ENCODE data around the gene GAB1. TPM values are rescaled to one million over a fixed set of nuclear protein-coding genes. Genes with fewer than 3 reads are reported as not detected.

The GAB1 gene
- total and polyA plus RNA-seq, 3 experiments from 2014 or later, result 0.02 to 0.95 (median 0.15) TPM

DNA sequence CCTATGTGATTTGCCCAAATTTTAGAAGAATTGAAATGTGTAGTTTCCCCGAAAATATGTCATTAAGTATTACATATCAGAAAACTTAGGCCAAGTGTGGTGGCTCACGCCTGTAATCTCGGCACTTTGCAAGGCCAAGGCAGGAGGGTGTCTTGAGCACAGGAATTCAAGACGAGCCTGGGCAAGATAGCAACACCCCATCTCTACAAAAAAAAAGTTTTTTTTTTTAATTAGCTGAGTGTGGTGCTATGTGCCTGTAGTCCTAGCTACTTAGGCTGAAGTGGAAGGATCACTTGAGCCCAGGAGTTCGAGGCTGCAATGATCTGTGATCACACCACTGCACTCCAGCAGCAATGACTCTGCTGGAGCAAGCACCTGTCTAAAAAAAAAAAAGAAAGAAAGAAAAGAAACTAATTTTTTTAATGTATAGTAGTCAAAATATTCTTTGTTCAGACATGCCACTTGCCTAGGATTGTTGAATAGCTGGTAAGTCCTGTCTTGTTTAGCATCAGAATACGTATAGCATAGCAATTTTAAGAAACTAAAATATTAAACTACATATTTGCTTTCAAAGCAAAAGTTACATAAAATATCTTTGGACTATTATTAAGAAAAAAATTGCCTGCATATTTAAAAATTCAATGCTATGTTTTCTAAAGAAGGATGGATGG lies 40.1 kb upstream of the GAB1 start:
- Mint-ChIP-seq H3K36me3 (peaks cover 0 to 4% (median 0%) of the 10 kb centered on the region in 3 donors), H3K4me3 (no peak overlapping the region)
- POLR2A ChIA-PET, result no interaction called here

DNA sequence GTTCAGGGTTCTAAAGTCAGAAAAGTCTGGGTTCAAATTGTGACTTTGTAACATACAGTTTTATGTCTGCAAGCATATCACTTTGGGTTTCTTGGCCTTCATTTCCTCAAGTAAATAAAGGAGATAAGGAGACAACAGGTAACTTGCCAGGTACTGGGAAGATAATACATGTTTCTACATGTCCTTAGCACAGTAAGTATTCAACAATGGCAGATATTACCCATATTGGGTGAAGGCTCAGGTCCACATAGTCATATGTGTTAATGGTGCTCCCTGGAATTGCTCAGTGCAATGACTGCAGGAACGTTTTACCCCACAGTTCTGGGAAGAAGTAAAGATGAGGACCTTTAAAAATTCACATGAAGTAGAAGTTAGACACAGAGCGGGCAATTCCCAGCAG lies 35.8 kb upstream of the GAB1 start:
- no peak overlapping the region for H3K27ac Mint-ChIP-seq
- H3K9me3 Mint-ChIP-seq, result no peaks in the 10 kb centered on the region
- Histone ChIP-seq H3K36me3 (ENCODE audit: insufficient read depth, low read length) (no peaks in the 10 kb centered on the region), H3K4me1 (ENCODE audit: insufficient read depth, low read length) (no peaks in the 10 kb centered on the region), H3K4me3 (ENCODE audit: low read length) (no peak overlapping the region), H3K27me3 (ENCODE audit: insufficient read depth, low read length, poor library complexity, severe bottlenecking) (no peaks in the 10 kb centered on the region), H3K27ac (ENCODE audit: low read depth, low read length) (no peak overlapping the region), H3K9me3 (ENCODE audit: low read length) (no peaks in the 10 kb centered on the region)
- DNase-seq, result no peak
- ChIA-PET POLR2A (no interaction called here), CTCF (no interaction called here)
- H3K36me3 Mint-ChIP-seq, result peaks cover 0 to 4% (median 0%) of the 10 kb centered on the region in 3 donors
- no peak overlapping the region for H3K4me3 Mint-ChIP-seq
- H3K27me3 Mint-ChIP-seq, result peaks cover 5 to 19% of the 10 kb centered on the region in 2 donors
- no peaks in the 10 kb centered on the region for H3K4me1 Mint-ChIP-seq

More for the DNA sequence above, 40.1 kb upstream of the GAB1 start:
- Mint-ChIP-seq H3K27me3 (peaks cover 7 to 22% of the 10 kb centered on the region in 2 donors), H3K4me1 (no peaks in the 10 kb centered on the region), H3K9me3 (no peaks in the 10 kb centered on the region), H3K27ac (no peak overlapping the region)
- no peaks in the 10 kb centered on the region for H3K27me3 ChIP-seq (ENCODE audit: insufficient read depth, low read length, poor library complexity, severe bottlenecking)
- no peaks in the 10 kb centered on the region for H3K9me3 ChIP-seq (ENCODE audit: low read length)
- CTCF ChIA-PET, result no interaction called here
- no peaks in the 10 kb centered on the region for H3K36me3 ChIP-seq (ENCODE audit: insufficient read depth, low read length)
- H3K27ac ChIP-seq (ENCODE audit: low read depth, low read length), result no peak overlapping the region
- H3K4me3 ChIP-seq (ENCODE audit: low read length), result no peak overlapping the region
- no peak for DNase-seq
- no peaks in the 10 kb centered on the region for H3K4me1 ChIP-seq (ENCODE audit: insufficient read depth, low read length)

DNA sequence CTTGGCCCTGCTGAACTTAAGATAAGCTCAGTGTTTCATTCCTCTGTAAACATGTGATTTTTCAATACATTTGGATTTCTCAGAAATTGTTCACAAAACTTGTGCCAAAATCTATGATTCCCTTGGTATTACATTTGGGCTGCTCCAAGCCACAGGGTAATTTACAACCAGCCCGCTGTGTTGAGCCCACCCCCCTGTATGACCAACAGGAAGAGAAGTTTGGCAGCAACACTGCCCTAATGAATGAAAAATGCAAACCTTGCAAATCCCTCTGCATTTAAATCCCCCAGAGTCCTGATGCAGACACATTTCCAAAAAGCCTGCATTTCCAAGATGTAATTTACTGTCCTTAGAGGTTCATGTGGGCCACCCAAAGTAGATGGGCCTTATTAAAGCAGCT lies 34.1 kb upstream of the GAB1 start:
- Mint-ChIP-seq H3K36me3 (peaks cover 0 to 4% (median 0%) of the 10 kb centered on the region in 3 donors), H3K4me3 (no peak overlapping the region), H3K27ac (no peak overlapping the region), H3K9me3 (no peaks in the 10 kb centered on the region), H3K4me1 (no peaks in the 10 kb centered on the region), H3K27me3 (peaks cover 2 to 19% of the 10 kb centered on the region in 2 donors)
- Histone ChIP-seq H3K36me3 (ENCODE audit: insufficient read depth, low read length) (no peaks in the 10 kb centered on the region), H3K27ac (ENCODE audit: low read depth, low read length) (no peak overlapping the region), H3K4me3 (ENCODE audit: low read length) (no peak overlapping the region), H3K4me1 (ENCODE audit: insufficient read depth, low read length) (no peaks in the 10 kb centered on the region), H3K27me3 (ENCODE audit: insufficient read depth, low read length, poor library complexity, severe bottlenecking) (no peaks in the 10 kb centered on the region), H3K9me3 (ENCODE audit: low read length) (no peaks in the 10 kb centered on the region)
- DNase-seq, result no peak
- CTCF ChIA-PET, result no interaction called here
- POLR2A ChIA-PET, result no interaction called here

DNA sequence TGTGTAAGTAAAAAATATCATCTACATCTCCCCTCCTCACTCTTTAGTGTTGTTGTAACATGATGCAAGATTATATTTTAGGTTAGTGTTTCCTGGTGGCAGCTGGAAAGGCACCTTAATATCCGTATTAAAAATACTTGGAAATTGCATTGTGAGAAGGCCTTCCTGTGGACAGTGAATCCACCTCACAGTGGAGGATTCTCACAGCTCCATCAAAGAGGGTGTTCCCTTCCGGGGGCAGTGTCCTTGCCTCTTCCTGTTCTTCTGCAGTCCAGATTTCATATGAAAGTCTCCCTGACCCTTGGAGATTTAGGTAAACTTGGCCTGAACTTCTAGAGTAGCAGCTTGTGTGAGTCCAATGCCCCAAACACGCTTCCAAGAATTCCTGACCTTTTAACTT lies 29.9 kb upstream of the GAB1 start:
- POLR2A ChIA-PET, result no interaction called here
- H3K27ac Mint-ChIP-seq, result no peak overlapping the region
- H3K27me3 Mint-ChIP-seq, result peaks cover 3 to 7% of the 10 kb centered on the region in 2 donors
- no peak for DNase-seq
- no peaks in the 10 kb centered on the region for H3K4me1 Mint-ChIP-seq
- H3K36me3 ChIP-seq (ENCODE audit: insufficient read depth, low read length), result no peaks in the 10 kb centered on the region
- H3K27me3 ChIP-seq (ENCODE audit: insufficient read depth, low read length, poor library complexity, severe bottlenecking), result no peaks in the 10 kb centered on the region
- H3K36me3 Mint-ChIP-seq, result no peaks in the 10 kb centered on the region
- H3K4me1 ChIP-seq (ENCODE audit: insufficient read depth, low read length), result no peaks in the 10 kb centered on the region
- H3K4me3 ChIP-seq (ENCODE audit: low read length), result no peak overlapping the region
- CTCF ChIA-PET, result no interaction called here
- H3K4me3 Mint-ChIP-seq, result no peak overlapping the region
- H3K27ac ChIP-seq (ENCODE audit: low read depth, low read length), result no peak overlapping the region
- H3K9me3 Mint-ChIP-seq, result no peaks in the 10 kb centered on the region
- H3K9me3 ChIP-seq (ENCODE audit: low read length), result no peaks in the 10 kb centered on the region

DNA sequence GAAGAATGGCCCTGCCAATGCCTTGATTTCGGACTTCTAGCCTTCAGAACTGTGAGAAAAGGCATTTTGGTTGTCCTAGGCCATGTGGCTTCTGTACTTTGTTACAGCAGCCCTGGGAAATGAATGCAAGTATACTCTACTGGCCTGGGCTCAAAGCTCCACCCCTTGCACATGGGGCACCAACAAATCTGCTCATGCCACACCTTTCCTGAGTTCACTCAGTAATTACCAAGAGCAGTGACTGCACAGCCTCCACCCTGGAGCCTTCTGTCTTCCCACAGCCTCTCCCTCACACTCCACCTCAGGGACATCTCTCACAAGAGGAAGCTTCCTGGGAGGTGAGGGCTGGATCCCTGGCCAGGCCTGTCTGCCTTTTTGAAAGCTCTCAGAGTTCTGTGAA lies 29.1 kb upstream of the GAB1 start:
- Histone ChIP-seq H3K9me3 (ENCODE audit: low read length) (no peaks in the 10 kb centered on the region), H3K36me3 (ENCODE audit: insufficient read depth, low read length) (no peaks in the 10 kb centered on the region), H3K27me3 (ENCODE audit: insufficient read depth, low read length, poor library complexity, severe bottlenecking) (no peaks in the 10 kb centered on the region), H3K4me1 (ENCODE audit: insufficient read depth, low read length) (no peaks in the 10 kb centered on the region), H3K27ac (ENCODE audit: low read depth, low read length) (no peak overlapping the region), H3K4me3 (ENCODE audit: low read length) (no peak overlapping the region)
- Mint-ChIP-seq H3K9me3 (no peaks in the 10 kb centered on the region), H3K36me3 (no peaks in the 10 kb centered on the region), H3K4me1 (no peaks in the 10 kb centered on the region), H3K27me3 (peaks cover 3 to 14% of the 10 kb centered on the region in 2 donors), H3K4me3 (no peak overlapping the region), H3K27ac (no peak overlapping the region)
- DNase-seq, result no peak
- CTCF ChIA-PET, result no interaction called here
- POLR2A ChIA-PET, result no interaction called here

DNA sequence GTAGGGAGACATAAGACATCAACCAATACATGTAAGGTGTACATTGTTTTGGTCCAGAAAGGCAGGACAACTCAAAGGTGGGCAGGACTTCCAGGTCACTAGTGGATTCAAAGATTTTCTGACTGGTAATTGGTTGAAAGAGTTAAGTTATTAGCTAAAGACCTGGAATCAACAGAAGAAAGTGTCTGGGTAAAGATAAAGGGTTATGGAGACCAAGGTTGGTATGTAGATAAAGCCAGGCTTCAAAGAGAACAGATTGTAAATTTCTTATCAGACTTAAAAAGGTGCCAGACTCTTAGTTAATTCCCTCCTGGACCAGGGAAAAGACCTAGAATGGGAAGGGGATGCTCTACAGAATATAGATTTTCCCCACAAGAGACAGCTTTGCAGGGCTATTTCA lies 28.3 kb upstream of the GAB1 start:
- H3K36me3 Mint-ChIP-seq, result no peaks in the 10 kb centered on the region
- Histone ChIP-seq H3K4me3 (ENCODE audit: low read length) (no peak overlapping the region), H3K4me1 (ENCODE audit: insufficient read depth, low read length) (no peaks in the 10 kb centered on the region), H3K9me3 (ENCODE audit: low read length) (no peaks in the 10 kb centered on the region), H3K36me3 (ENCODE audit: insufficient read depth, low read length) (no peaks in the 10 kb centered on the region), H3K27ac (ENCODE audit: low read depth, low read length) (no peak overlapping the region), H3K27me3 (ENCODE audit: insufficient read depth, low read length, poor library complexity, severe bottlenecking) (no peaks in the 10 kb centered on the region)
- POLR2A ChIA-PET, result no interaction called here
- H3K4me3 Mint-ChIP-seq, result no peak overlapping the region
- no peak for DNase-seq
- H3K4me1 Mint-ChIP-seq, result no peaks in the 10 kb centered on the region
- no peak overlapping the region for H3K27ac Mint-ChIP-seq
- H3K27me3 Mint-ChIP-seq, result peaks cover 3 to 14% of the 10 kb centered on the region in 2 donors
- H3K9me3 Mint-ChIP-seq, result no peaks in the 10 kb centered on the region
- CTCF ChIA-PET, result no interaction called here

DNA sequence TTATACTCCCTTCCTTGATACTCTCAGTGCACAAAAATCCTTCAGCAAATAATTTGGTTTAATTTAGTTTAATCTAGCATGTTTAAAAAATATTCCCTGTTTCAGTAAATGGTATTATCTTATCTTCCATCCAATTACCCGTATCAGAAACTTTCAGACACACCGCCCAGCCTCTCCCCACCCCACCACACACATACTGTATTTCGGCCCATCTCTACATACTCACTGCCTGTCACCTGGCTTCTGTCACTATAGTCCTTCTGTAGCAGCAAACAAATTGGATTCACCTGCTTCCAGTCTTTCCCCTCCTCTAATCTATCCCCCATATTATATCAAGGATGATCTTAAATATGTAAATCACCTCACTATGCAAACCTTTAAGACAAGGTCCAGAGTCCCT lies 24.8 kb upstream of the GAB1 start:
- Mint-ChIP-seq H3K27me3 (peaks cover 6 to 24% of the 10 kb centered on the region in 2 donors), H3K4me1 (no peaks in the 10 kb centered on the region), H3K36me3 (no peaks in the 10 kb centered on the region), H3K4me3 (no peak overlapping the region), H3K27ac (no peak overlapping the region), H3K9me3 (no peaks in the 10 kb centered on the region)
- Histone ChIP-seq H3K36me3 (ENCODE audit: insufficient read depth, low read length) (no peaks in the 10 kb centered on the region), H3K4me3 (ENCODE audit: low read length) (no peak overlapping the region), H3K27ac (ENCODE audit: low read depth, low read length) (no peak overlapping the region), H3K27me3 (ENCODE audit: insufficient read depth, low read length, poor library complexity, severe bottlenecking) (no peaks in the 10 kb centered on the region), H3K4me1 (ENCODE audit: insufficient read depth, low read length) (no peaks in the 10 kb centered on the region), H3K9me3 (ENCODE audit: low read length) (no peaks in the 10 kb centered on the region)
- ChIA-PET POLR2A (no interaction called here), CTCF (no interaction called here)
- DNase-seq, result no peak

DNA sequence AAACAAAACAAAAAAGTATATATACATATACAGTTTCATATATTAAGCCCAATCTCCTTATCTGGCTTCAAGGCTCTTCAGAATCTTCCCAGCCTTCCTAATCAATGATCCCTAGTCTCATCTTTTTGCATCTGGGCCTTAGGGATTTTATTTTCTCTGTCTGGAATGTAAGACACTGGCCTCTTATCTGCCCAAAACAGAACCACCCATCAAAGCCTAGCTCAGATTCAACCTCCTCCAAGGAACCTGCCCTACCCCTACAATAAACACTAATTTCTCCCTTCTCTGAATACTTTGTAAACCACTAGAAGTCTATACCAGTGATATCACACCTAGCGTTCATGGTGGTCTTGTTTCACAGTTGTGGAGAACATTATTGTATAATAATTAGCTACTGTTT lies 23.2 kb upstream of the GAB1 start:
- no peak for DNase-seq
- no peaks in the 10 kb centered on the region for H3K36me3 Mint-ChIP-seq
- no peaks in the 10 kb centered on the region for H3K9me3 Mint-ChIP-seq
- no peak overlapping the region for H3K27ac Mint-ChIP-seq
- H3K27me3 Mint-ChIP-seq, result peaks cover 7 to 24% of the 10 kb centered on the region in 2 donors
- no peak overlapping the region for H3K4me3 Mint-ChIP-seq
- H3K9me3 ChIP-seq (ENCODE audit: low read length), result no peaks in the 10 kb centered on the region
- H3K4me1 Mint-ChIP-seq, result no peaks in the 10 kb centered on the region
- H3K27me3 ChIP-seq (ENCODE audit: insufficient read depth, low read length, poor library complexity, severe bottlenecking), result no peaks in the 10 kb centered on the region
- H3K4me1 ChIP-seq (ENCODE audit: insufficient read depth, low read length), result no peaks in the 10 kb centered on the region
- POLR2A ChIA-PET, result no interaction called here
- CTCF ChIA-PET, result no interaction called here
- H3K36me3 ChIP-seq (ENCODE audit: insufficient read depth, low read length), result no peaks in the 10 kb centered on the region
- H3K4me3 ChIP-seq (ENCODE audit: low read length), result no peak overlapping the region
- no peak overlapping the region for H3K27ac ChIP-seq (ENCODE audit: low read depth, low read length)

DNA sequence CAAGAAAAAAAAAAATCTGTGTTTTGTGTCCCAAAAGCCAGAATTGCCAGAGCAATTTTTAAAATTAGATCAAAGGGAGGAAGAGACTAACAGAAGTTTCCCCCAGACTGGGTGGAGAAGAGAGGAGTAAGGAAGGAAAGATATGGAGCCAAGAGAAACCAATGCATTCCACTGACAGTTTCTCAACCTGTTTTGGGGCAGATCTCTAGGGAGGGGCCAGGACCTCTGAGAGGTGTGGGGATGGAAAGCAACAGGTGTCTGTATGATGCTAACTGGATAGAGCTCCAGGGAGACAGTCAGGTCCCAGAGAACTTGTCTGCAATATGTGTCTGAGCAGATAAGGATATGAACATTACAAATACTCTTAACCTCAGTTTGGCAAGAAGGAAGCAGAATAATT lies 22.7 kb upstream of the GAB1 start:
- Histone ChIP-seq H3K9me3 (ENCODE audit: low read length) (no peaks in the 10 kb centered on the region), H3K27me3 (ENCODE audit: insufficient read depth, low read length, poor library complexity, severe bottlenecking) (no peaks in the 10 kb centered on the region), H3K36me3 (ENCODE audit: insufficient read depth, low read length) (no peaks in the 10 kb centered on the region), H3K4me3 (ENCODE audit: low read length) (no peak overlapping the region), H3K27ac (ENCODE audit: low read depth, low read length) (no peak overlapping the region), H3K4me1 (ENCODE audit: insufficient read depth, low read length) (no peaks in the 10 kb centered on the region)
- no peak overlapping the region for H3K4me3 Mint-ChIP-seq
- no peaks in the 10 kb centered on the region for H3K4me1 Mint-ChIP-seq
- peaks cover 7 to 24% of the 10 kb centered on the region in 2 donors for H3K27me3 Mint-ChIP-seq
- no peaks in the 10 kb centered on the region for H3K9me3 Mint-ChIP-seq
- CTCF ChIA-PET, result no interaction called here
- peak overlapping the region in 1 of 8 donors; percentile 30 for H3K27ac Mint-ChIP-seq
- H3K36me3 Mint-ChIP-seq, result no peaks in the 10 kb centered on the region
- no peak for DNase-seq
- POLR2A ChIA-PET, result no interaction called here
